DND-41 (cell line): ENCODE measurements around the gene ZNF343.

Experiments used
- ATAC-seq: fragments of 200-7000 bp; cut with Tn5 transposase; 3 replicates; pipeline ENCODE4 v1.9.1; 2021; ENCODE audit warnings: low read depth; ENCODE audit not compliant: insufficient read depth
- DNase-seq: peaks from one replicate; pipeline ENCODE4 v3.0.0-alpha.2; 2020
- H2AFZ ChIP-seq: 2 replicates; pipeline ENCODE4 v1.6.0; 2012; ENCODE audit warnings: low read depth, low read length
- H3K27ac ChIP-seq: 2 replicates; pipeline ENCODE4 v1.5.1; 2012; ENCODE audit warnings: low read length, inconsistent platforms
- H3K27me3 ChIP-seq: fragments of 200-600 bp; sonication (generic); 2 replicates; pipeline ENCODE4 v1.6.0; 2012; ENCODE audit warnings: low read length, mild to moderate bottlenecking, inconsistent platforms; ENCODE audit not compliant: insufficient read depth, poor library complexity
- H3K36me3 ChIP-seq: 2 replicates; pipeline ENCODE4 v1.5.1; 2012; ENCODE audit warnings: low read length, inconsistent platforms; ENCODE audit not compliant: insufficient read depth
- H3K4me1 ChIP-seq: 2 replicates; pipeline ENCODE4 v1.5.1; 2012; ENCODE audit warnings: mild to moderate bottlenecking, low read length; ENCODE audit not compliant: insufficient read depth
- H3K4me2 ChIP-seq: 2 replicates; pipeline ENCODE4 v1.6.0; 2012; ENCODE audit warnings: mild to moderate bottlenecking, moderate library complexity, low read length, inconsistent platforms; ENCODE audit not compliant: insufficient read depth
- H3K4me3 ChIP-seq, 2 experiments: fragments of 200-600 bp in 1 of 2; shearing (Covaris generic) in 1 of 2; 2 replicates each; pipeline ENCODE4 v1.5.1; 2012 to 2016; ENCODE audit warnings: inconsistent platforms in 2 of 2, low read length in 2 of 2, mild to moderate bottlenecking in 2 of 2, low read depth in 1 of 2, moderate library complexity in 1 of 2
- H3K79me2 ChIP-seq: 2 replicates; pipeline ENCODE4 v1.6.0; 2012; ENCODE audit warnings: low read length, inconsistent platforms; ENCODE audit not compliant: insufficient read depth
- H3K9ac ChIP-seq: 2 replicates; pipeline ENCODE4 v1.6.0; 2012; ENCODE audit warnings: low read depth, mild to moderate bottlenecking, inconsistent platforms, low read length, moderate library complexity
- H3K9me3 ChIP-seq: 2 replicates; pipeline ENCODE4 v1.5.1; 2012; ENCODE audit warnings: low read length, moderate library complexity, mild to moderate bottlenecking, inconsistent platforms; ENCODE audit not compliant: insufficient read depth, severe bottlenecking
- H4K20me1 ChIP-seq: 2 replicates; pipeline ENCODE4 v1.6.0; 2012; ENCODE audit warnings: low read length; ENCODE audit not compliant: insufficient read depth
- EZH2 ChIP-seq: IDR thresholded peaks from 3 replicates; pipeline ENCODE4 v1.6.1; 2012; ENCODE audit warnings: borderline replicate concordance, low read depth, mild to moderate bottlenecking, moderate library complexity, low read length, inconsistent platforms; ENCODE audit not compliant: severe bottlenecking
- TF ChIP-seq, protein P1 (sequence below): IDR thresholded peaks from 2 replicates; pipeline ENCODE4 v1.5.1; 2012; ENCODE audit warnings: borderline replicate concordance, low read length, moderate library complexity, mild to moderate bottlenecking; ENCODE audit not compliant: poor library complexity, severe bottlenecking; ENCODE audit errors: extremely low read depth

The ZNF343 gene

DNA sequence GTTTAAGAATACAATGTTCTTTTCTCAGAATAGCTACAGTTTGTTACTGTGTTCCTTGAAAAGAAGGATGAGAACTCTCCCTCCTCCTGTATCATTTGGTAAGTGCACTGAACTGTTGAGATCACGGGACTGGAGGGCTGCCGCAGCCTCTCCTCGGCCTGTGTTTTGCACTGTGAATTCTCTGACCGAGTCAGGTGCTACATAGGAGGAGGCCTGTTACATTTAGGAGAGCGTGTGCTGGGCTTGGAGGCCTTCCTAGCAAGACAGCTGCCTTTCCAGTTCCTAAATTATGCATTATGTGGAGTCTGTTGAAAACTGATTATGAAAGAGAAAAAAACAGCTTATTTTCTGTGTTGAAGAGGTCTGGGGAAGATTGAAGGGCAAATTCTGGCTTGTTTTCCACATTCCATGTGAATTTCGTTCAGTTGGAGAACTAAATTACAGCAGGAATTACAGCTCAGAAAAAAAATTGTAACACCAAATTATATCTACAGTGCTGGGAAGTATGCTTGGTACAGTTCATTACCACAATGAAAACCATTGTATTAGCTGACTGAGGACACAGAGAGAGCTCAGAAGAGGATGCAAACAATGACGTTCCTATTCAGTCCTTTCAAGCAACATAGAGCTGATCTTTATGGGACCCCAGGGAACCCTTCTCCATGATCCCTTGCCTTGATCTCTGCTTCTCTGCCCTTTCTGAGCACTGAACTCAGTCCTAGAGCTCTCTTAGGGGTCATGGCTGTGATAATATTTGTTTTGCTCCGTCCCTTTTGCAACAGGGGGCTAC, 30.4 kb upstream of the ZNF343 start:
- Histone ChIP-seq H3K9me3 (no peaks in the 10 kb centered on the region), H3K27me3 (peaks cover 40% of the 10 kb centered on the region), H3K4me2 (no peak overlapping the region), H3K4me3 (no peak overlapping the region), H3K9ac (no peak overlapping the region), H4K20me1 (no peaks in the 10 kb centered on the region), H3K4me1 (no peaks in the 10 kb centered on the region), H3K79me2 (no peaks in the 10 kb centered on the region), H3K27ac (no peak overlapping the region), H3K36me3 (no peaks in the 10 kb centered on the region), H2AFZ (no peak overlapping the region)
- TF ChIP-seq, protein P1, sequence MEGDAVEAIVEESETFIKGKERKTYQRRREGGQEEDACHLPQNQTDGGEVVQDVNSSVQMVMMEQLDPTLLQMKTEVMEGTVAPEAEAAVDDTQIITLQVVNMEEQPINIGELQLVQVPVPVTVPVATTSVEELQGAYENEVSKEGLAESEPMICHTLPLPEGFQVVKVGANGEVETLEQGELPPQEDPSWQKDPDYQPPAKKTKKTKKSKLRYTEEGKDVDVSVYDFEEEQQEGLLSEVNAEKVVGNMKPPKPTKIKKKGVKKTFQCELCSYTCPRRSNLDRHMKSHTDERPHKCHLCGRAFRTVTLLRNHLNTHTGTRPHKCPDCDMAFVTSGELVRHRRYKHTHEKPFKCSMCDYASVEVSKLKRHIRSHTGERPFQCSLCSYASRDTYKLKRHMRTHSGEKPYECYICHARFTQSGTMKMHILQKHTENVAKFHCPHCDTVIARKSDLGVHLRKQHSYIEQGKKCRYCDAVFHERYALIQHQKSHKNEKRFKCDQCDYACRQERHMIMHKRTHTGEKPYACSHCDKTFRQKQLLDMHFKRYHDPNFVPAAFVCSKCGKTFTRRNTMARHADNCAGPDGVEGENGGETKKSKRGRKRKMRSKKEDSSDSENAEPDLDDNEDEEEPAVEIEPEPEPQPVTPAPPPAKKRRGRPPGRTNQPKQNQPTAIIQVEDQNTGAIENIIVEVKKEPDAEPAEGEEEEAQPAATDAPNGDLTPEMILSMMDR: no peak
- TF ChIP-seq EZH2: no peak
- DNase-seq (no peak), ATAC-seq (no peak)

DNA sequence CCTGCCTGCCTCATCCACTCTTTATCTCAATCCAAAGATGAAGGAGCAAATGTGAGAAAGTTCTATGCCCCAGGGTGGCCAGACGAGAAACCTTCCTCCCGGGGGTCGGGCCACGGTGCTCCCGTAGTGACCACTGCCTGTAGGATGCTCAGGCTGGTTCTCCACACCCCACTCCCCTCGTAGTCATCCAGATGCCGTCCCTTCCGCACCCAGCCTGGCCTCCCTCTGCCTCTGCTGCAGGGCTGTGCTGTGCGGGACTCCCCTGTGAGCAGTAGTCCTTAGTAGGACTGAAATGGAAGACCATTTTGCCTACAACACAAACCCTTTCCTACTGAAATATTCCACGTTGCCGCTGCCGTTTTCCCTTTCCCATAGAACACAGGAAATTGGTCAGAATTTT, 29.6 kb upstream of the ZNF343 start:
- ATAC-seq: no peak
- Histone ChIP-seq H3K4me2 (no peak overlapping the region), H2AFZ (no peak overlapping the region), H3K27me3 (peaks cover 44% of the 10 kb centered on the region), H3K27ac (no peak overlapping the region), H3K79me2 (no peaks in the 10 kb centered on the region), H4K20me1 (no peaks in the 10 kb centered on the region), H3K9ac (no peak overlapping the region), H3K4me3 (no peak overlapping the region), H3K9me3 (no peaks in the 10 kb centered on the region), H3K36me3 (no peaks in the 10 kb centered on the region), H3K4me1 (no peaks in the 10 kb centered on the region)
- TF ChIP-seq, protein P1: no peak
- TF ChIP-seq EZH2: no peak
- no peak for DNase-seq

DNA sequence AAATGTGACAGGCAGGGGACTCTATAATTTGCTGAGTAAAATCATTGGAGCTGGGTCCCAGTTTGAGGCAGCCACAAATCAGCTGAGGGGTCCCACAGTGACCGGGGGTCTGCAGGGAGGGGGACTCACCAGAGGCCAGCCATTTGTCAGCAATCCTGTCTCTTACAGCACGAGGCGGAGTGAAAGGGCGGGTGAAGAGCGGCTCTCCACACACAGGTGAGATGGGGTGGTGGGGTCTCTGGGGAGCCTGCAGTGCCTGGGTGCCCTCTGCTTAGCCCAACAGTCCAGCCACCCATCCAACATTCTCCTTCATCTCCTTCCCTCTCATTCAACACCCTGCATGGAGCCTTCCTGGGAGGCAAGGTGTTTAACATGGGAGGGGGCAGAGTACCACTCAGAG, 28.4 kb upstream of the ZNF343 start:
- TF ChIP-seq, protein P1: no peak
- no peak for TF ChIP-seq EZH2
- Histone ChIP-seq H3K4me3 (no peak overlapping the region), H3K79me2 (no peaks in the 10 kb centered on the region), H3K27me3 (peaks cover 52% of the 10 kb centered on the region), H3K9ac (no peak overlapping the region), H3K27ac (no peak overlapping the region), H3K4me2 (no peak overlapping the region), H3K9me3 (no peaks in the 10 kb centered on the region), H4K20me1 (no peaks in the 10 kb centered on the region), H3K36me3 (no peaks in the 10 kb centered on the region), H2AFZ (no peak overlapping the region), H3K4me1 (no peaks in the 10 kb centered on the region)
- DNase-seq (no peak), ATAC-seq (no peak)
